ENCODE results near the gene CYSLTR1.

Gene CYSLTR1

GRCh38 chrX:78357342-78358055 is 30.1 kb upstream of the CYSLTR1 start:
- TF ChIP-seq FOXM1 (IDR thresholded peaks at IDR 0.05; ENCODE audit: borderline replicate concordance, low read depth): no peak
- no peak for TF ChIP-seq EGR1 (IDR thresholded peaks at IDR 0.05)
- no peak for TF ChIP-seq MAX (IDR thresholded peaks at IDR 0.05)
- no peak for TF ChIP-seq CEBPB (IDR thresholded peaks at IDR 0.05)
- TF ChIP-seq CREB1 (IDR thresholded peaks at IDR 0.05; ENCODE audit: low read depth): no peak
- no peak for TF ChIP-seq ZBTB7A (IDR thresholded peaks at IDR 0.05; ENCODE audit: low read depth)
- no peak for TF ChIP-seq TEAD4 (IDR thresholded peaks at IDR 0.05)
- TF ChIP-seq RAD21 (IDR thresholded peaks at IDR 0.05; ENCODE audit: low read depth): no peak
- TF ChIP-seq NFIC (IDR thresholded peaks at IDR 0.05): no peak
- no peak for TF ChIP-seq EP300 (IDR thresholded peaks at IDR 0.05; ENCODE audit: borderline replicate concordance)
- TF ChIP-seq TAF1 (IDR thresholded peaks at IDR 0.05; ENCODE audit: low read depth): no peak
- TF ChIP-seq, protein P1, sequence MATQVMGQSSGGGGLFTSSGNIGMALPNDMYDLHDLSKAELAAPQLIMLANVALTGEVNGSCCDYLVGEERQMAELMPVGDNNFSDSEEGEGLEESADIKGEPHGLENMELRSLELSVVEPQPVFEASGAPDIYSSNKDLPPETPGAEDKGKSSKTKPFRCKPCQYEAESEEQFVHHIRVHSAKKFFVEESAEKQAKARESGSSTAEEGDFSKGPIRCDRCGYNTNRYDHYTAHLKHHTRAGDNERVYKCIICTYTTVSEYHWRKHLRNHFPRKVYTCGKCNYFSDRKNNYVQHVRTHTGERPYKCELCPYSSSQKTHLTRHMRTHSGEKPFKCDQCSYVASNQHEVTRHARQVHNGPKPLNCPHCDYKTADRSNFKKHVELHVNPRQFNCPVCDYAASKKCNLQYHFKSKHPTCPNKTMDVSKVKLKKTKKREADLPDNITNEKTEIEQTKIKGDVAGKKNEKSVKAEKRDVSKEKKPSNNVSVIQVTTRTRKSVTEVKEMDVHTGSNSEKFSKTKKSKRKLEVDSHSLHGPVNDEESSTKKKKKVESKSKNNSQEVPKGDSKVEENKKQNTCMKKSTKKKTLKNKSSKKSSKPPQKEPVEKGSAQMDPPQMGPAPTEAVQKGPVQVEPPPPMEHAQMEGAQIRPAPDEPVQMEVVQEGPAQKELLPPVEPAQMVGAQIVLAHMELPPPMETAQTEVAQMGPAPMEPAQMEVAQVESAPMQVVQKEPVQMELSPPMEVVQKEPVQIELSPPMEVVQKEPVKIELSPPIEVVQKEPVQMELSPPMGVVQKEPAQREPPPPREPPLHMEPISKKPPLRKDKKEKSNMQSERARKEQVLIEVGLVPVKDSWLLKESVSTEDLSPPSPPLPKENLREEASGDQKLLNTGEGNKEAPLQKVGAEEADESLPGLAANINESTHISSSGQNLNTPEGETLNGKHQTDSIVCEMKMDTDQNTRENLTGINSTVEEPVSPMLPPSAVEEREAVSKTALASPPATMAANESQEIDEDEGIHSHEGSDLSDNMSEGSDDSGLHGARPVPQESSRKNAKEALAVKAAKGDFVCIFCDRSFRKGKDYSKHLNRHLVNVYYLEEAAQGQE (IDR thresholded peaks at IDR 0.05; ENCODE audit: low read depth): no peak
- TF ChIP-seq, protein P2, sequence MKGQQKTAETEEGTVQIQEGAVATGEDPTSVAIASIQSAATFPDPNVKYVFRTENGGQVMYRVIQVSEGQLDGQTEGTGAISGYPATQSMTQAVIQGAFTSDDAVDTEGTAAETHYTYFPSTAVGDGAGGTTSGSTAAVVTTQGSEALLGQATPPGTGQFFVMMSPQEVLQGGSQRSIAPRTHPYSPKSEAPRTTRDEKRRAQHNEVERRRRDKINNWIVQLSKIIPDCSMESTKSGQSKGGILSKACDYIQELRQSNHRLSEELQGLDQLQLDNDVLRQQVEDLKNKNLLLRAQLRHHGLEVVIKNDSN (IDR thresholded peaks at IDR 0.05): no peak
- TF ChIP-seq TCF12 (IDR thresholded peaks at IDR 0.05; ENCODE audit: low read depth): no peak
- TF ChIP-seq YY1 (IDR thresholded peaks at IDR 0.05; ENCODE audit: low read depth): no peak

DNA sequence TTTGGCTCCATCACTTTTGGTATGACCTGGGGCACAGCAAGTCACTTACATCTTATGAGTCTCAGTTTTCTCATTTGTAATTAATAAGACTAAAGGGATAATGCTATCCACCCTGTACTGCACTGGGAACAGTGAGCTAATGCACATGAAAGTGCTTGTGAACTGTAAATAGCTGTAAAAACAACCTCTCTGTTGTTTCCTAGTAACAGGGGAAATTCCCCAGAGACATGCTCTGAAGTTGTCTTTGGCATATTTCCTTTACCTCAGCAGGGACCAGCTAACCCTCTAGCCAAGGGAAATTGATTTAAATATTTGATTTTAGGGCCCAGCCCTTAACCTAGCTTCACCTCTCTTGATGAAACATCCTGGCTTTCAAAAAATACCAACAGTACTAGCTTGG is 6.1 kb upstream of the CYSLTR1 start:
- TF ChIP-seq, protein P2 (IDR thresholded peaks at IDR 0.05): no peak
- TF ChIP-seq CEBPB (IDR thresholded peaks at IDR 0.05) (no peak), ZBTB7A (IDR thresholded peaks at IDR 0.05; ENCODE audit: low read depth) (no peak), EP300 (IDR thresholded peaks at IDR 0.05; ENCODE audit: borderline replicate concordance) (no peak), TAF1 (IDR thresholded peaks at IDR 0.05; ENCODE audit: low read depth) (no peak), EGR1 (IDR thresholded peaks at IDR 0.05) (no peak), NFIC (IDR thresholded peaks at IDR 0.05) (no peak), CREB1 (IDR thresholded peaks at IDR 0.05; ENCODE audit: low read depth) (no peak), TCF12 (IDR thresholded peaks at IDR 0.05; ENCODE audit: low read depth) (no peak), MAX (IDR thresholded peaks at IDR 0.05) (no peak)
- TF ChIP-seq, protein P1 (IDR thresholded peaks at IDR 0.05; ENCODE audit: low read depth): no peak

- TF ChIP-seq EGR1 (IDR thresholded peaks at IDR 0.05) (no peak), FOXM1 (IDR thresholded peaks at IDR 0.05; ENCODE audit: borderline replicate concordance, low read depth) (no peak), TEAD4 (IDR thresholded peaks at IDR 0.05) (no peak), ZBTB7A (IDR thresholded peaks at IDR 0.05; ENCODE audit: low read depth) (no peak), MAX (IDR thresholded peaks at IDR 0.05) (no peak), TCF12 (IDR thresholded peaks at IDR 0.05; ENCODE audit: low read depth) (no peak), NFIC (IDR thresholded peaks at IDR 0.05) (no peak), RAD21 (IDR thresholded peaks at IDR 0.05; ENCODE audit: low read depth) (no peak), CEBPB (IDR thresholded peaks at IDR 0.05) (no peak), CREB1 (IDR thresholded peaks at IDR 0.05; ENCODE audit: low read depth) (no peak), YY1 (IDR thresholded peaks at IDR 0.05; ENCODE audit: low read depth) (no peak)
- TF ChIP-seq, protein P2 (IDR thresholded peaks at IDR 0.05): no peak
- TF ChIP-seq, protein P1 (IDR thresholded peaks at IDR 0.05; ENCODE audit: low read depth): no peak
Observed at GRCh38 chrX:78331708-78332107, 4.3 kb upstream of the CYSLTR1 start.
